BE2C (cell line): Measurements from ENCODE around the gene GPM6B. TPM values are rescaled to one million over a fixed set of nuclear protein-coding genes. Genes with fewer than 3 reads are reported as not detected.

Experiments used
- DNase-seq: peaks from one replicate; pipeline ENCODE4 v3.0.0-alpha.2; 2020
- H3K27me3 ChIP-seq: fragments of 250-450 bp; sonication (Bioruptor Pico); 2 replicates; pipeline ENCODE4 v1.5.1; 2020; ENCODE audit warnings: mild to moderate bottlenecking
- H3K36me3 ChIP-seq: fragments of 250-450 bp; sonication (Bioruptor Pico); 2 replicates; pipeline ENCODE4 v1.5.1; 2020; ENCODE audit warnings: mild to moderate bottlenecking
- H3K4me1 ChIP-seq: fragments of 250-450 bp; sonication (Bioruptor Pico); 2 replicates; pipeline ENCODE4 v1.5.1; 2020
- H3K4me3 ChIP-seq: 2 replicates; pipeline ENCODE4 v1.5.1; 2011; ENCODE audit warnings: low read depth, low read length
- H3K9me3 ChIP-seq: fragments of 250-450 bp; sonication (Bioruptor Pico); 2 replicates; pipeline ENCODE4 v1.5.1; 2020
- polyA plus RNA-seq: library from polyadenylated mRNA; unstranded; fragments of >200 nt; gene quantifications from one replicate; pipeline ENCODE4 v1.2.1, GENCODE V29; 2012; ENCODE audit warnings: low read depth, missing spikeins; ENCODE audit not compliant: insufficient read length, insufficient read depth
- TF ChIP-seq, protein P1 (sequence below): IDR thresholded peaks from 2 replicates; pipeline ENCODE4 v1.5.1; 2012; ENCODE audit warnings: mild to moderate bottlenecking, low read depth, low read length

The GPM6B gene, protein sequence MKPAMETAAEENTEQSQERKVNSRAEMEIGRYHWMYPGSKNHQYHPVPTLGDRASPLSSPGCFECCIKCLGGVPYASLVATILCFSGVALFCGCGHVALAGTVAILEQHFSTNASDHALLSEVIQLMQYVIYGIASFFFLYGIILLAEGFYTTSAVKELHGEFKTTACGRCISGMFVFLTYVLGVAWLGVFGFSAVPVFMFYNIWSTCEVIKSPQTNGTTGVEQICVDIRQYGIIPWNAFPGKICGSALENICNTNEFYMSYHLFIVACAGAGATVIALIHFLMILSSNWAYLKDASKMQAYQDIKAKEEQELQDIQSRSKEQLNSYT
- polyA plus RNA-seq: 35.0 TPM

DNA sequence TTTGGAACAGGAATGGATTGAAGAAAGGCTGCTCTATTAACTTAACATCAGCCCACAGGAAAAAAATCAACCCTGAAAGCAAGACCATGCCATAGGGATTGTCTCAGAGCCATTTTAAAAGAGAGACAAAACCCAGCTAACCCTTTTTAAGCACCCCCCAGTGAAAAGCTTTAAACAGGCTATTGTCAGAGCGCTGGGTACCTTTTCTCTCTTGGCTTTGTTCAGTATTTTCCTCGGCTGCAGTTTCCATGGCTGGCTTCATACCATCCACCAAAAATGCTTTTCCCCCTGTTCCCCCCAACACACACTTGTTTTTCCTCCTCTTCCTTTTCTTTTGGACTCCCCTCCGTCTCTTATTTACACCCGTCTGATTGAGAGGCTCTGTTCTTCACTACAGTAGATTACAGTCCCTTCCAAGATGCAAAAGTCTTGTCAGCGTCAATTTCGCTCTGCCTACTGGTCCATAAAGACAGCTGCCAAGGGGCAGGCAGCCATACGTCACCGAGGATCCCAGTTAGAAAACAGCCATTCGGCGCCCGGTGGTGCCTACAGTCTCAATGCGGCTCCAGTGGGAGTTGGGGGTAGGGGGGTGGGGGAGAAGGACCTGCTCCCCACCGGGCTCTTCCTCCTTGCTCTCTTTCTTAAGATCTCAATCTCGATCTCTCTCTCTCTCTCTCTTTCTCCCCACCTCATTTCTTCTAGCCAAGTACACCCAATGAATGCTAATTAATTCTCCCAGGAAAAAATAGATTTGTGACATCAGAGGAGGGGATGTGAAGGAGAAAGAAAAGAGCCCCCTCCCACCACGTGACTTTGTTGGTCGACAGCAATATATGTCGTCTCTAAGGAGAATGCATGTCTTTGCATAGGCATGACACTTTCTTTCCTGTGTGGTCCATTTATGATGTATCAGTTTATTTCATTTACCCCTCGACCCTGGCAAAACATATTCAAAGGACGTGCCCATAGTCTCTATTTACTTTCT is at the start of gene GPM6B:
TSS of gene GPM6B (minus strand) at position 451 of the 985 bp plus-strand sequence. CDS start at position 262, 189 bp downstream.
- Histone ChIP-seq H3K27me3 (no peaks in the 10 kb centered on the region), H3K4me1 (no peaks in the 10 kb centered on the region), H3K9me3 (no peaks in the 10 kb centered on the region), H3K36me3 (no peaks in the 10 kb centered on the region), H3K4me3 (peak within 1 kb of the TSS; percentile 64)
- DNase-seq: peak; percentile 60
- TF ChIP-seq, protein P1, sequence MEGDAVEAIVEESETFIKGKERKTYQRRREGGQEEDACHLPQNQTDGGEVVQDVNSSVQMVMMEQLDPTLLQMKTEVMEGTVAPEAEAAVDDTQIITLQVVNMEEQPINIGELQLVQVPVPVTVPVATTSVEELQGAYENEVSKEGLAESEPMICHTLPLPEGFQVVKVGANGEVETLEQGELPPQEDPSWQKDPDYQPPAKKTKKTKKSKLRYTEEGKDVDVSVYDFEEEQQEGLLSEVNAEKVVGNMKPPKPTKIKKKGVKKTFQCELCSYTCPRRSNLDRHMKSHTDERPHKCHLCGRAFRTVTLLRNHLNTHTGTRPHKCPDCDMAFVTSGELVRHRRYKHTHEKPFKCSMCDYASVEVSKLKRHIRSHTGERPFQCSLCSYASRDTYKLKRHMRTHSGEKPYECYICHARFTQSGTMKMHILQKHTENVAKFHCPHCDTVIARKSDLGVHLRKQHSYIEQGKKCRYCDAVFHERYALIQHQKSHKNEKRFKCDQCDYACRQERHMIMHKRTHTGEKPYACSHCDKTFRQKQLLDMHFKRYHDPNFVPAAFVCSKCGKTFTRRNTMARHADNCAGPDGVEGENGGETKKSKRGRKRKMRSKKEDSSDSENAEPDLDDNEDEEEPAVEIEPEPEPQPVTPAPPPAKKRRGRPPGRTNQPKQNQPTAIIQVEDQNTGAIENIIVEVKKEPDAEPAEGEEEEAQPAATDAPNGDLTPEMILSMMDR: no peak

DNA sequence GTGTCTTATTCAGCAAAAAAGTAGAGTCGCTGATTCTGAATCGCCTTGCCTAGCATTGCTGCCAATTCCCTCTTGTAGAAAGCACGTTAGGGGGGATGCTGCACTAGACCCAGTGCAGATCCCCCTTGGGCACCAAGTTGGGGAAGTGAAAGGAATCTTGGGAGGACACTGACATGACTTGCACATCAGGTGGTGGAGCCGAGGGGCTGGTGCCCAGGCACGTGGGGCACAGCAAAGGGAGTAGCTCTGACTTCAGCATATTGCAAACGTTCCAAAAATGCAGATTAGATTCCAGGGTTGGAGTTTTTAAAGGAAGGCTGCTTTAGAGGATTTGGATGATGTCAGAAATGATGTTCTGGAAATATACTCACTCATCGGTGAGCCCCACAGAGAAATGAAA is 47.4 kb upstream of the GPM6B start:
- H3K36me3 ChIP-seq: no peaks in the 10 kb centered on the region
- TF ChIP-seq, protein P1: no peak
- H3K27me3 ChIP-seq: no peaks in the 10 kb centered on the region
- H3K4me3 ChIP-seq: no peak overlapping the region
- DNase-seq: no peak
- H3K9me3 ChIP-seq: no peaks in the 10 kb centered on the region
- H3K4me1 ChIP-seq: no peaks in the 10 kb centered on the region

DNA sequence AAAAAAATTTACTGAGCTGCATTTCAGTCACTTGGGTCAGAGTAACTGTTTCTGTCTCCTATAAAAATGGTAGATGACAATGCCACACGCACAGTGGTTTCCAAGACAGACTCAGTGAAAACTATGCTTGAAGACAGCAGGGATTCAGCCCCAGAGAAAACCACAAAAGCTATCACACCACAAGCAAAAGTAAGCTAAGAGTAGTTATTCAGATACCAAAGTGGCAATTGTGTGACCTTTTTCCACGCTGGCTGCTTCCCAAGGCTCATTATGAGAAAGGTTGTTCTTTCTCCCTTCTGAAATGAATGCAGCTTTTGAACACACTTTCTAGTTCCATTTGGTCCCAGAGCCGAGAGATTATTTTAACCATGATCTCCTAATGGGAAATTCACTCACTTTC is 46.4 kb upstream of the GPM6B start:
- H3K9me3 ChIP-seq: no peaks in the 10 kb centered on the region
- TF ChIP-seq, protein P1: no peak
- no peaks in the 10 kb centered on the region for H3K36me3 ChIP-seq
- no peak for DNase-seq
- H3K4me3 ChIP-seq: no peak overlapping the region
- H3K4me1 ChIP-seq: no peaks in the 10 kb centered on the region
- H3K27me3 ChIP-seq: no peaks in the 10 kb centered on the region

DNA sequence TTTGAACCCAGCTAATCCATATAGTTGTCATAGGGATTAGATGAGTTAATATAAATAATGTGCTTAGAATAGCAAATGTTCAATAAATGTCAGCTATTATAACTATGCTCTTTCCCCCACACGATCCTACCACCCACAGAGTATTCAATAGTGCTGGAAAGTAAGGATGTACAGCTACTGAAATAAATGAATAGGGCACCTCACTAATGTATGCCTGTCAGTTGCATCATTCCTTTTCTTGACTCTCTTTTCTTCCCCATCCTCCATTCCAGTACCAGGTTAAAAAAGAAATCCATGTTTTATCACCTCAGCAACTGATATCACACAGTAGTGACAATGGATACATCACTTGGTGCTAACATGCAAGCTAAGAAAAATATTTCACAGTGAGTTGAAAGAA is 42.8 kb upstream of the GPM6B start:
- H3K4me1 ChIP-seq: no peaks in the 10 kb centered on the region
- DNase-seq: no peak
- H3K27me3 ChIP-seq: no peaks in the 10 kb centered on the region
- no peaks in the 10 kb centered on the region for H3K9me3 ChIP-seq
- TF ChIP-seq, protein P1: no peak
- no peak overlapping the region for H3K4me3 ChIP-seq
- no peaks in the 10 kb centered on the region for H3K36me3 ChIP-seq

DNA sequence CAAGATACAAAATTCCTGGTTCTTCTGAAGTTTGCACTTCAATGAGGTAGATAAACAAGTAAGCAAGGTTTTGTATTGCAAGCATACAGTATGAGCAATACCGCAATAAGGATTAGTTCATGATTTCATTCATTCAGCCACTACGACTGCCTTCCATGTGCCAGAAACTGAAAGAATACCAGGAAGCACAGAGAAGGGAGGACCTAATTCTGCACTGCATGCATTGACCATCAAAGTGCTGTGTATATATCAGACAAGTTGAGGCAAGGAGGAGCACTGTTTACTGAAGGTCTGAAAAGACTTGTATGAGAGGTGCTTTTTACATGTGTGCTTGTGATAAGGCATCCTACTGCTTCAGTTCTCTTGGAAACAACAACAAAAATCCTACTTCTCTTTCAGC is 40.9 kb upstream of the GPM6B start:
- Histone ChIP-seq H3K9me3 (no peaks in the 10 kb centered on the region), H3K4me3 (no peak overlapping the region), H3K27me3 (no peaks in the 10 kb centered on the region), H3K4me1 (no peaks in the 10 kb centered on the region), H3K36me3 (no peaks in the 10 kb centered on the region)
- no peak for DNase-seq
- TF ChIP-seq, protein P1: no peak
